GM12874 (cell line): ENCODE data around the gene GRIPAP1.

ENCODE experiments used
- CTCF ChIP-seq: IDR thresholded peaks from 2 replicates; pipeline ENCODE4 v1.5.1; 2011; ENCODE audit warnings: low read depth, mild to moderate bottlenecking, control low read depth, low read length, moderate library complexity; ENCODE audit not compliant: insufficient read depth

The GRIPAP1 gene

GRCh38 chrX:48927736-48928382 is 74.2 kb downstream of the GRIPAP1 start:
- no peak for TF ChIP-seq CTCF

- TF ChIP-seq CTCF, result no peak
Measured at GRCh38 chrX:48927123-48927522, 74.9 kb downstream of the GRIPAP1 start.

- TF ChIP-seq CTCF, result no peak
Measured at GRCh38 chrX:48924270-48924669, 77.8 kb downstream of the GRIPAP1 start.

GRCh38 chrX:48923771-48924170 is 78.3 kb downstream of the GRIPAP1 start:
- TF ChIP-seq CTCF, result no peak
